ENCODE data around the gene PIGBOS1.

DNA sequence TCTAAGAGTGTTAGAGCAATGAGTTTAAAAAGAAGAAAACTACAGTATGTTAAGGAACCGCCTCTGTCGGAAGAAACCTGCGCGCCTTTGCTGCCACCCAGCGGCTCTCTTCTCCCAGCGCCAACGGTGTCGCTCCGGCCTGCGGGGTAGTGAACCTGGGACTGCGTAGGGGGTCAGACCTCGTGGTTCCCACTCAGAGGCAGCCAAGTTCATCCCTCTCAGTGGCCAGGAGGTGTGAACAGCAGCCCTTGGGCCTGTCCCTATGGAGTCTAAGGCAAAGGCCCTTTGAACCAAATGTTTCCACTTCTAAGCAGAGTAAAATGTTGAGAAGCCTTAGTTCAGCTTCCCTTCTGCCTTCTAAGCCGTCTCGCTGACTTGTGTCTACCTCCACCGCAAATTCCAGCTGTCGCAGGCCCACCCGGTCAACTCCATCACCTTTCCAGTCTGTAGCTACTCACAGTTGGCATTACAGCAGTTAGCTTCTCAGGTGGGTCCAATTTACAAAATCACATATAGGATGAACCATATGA lies 28.3 kb downstream of the PIGBOS1 start:
- TF ChIP-seq CTCF (IDR thresholded peaks at IDR 0.05) (peak; percentile 86), EZH2phosphoT487 (IDR thresholded peaks at IDR 0.05) (no peak), EZH2 (IDR thresholded peaks at IDR 0.05) (no peak)

Measured in neural progenitor cell (in vitro differentiated cells).